IMR-90 (cell line): ENCODE results near the gene SPATS2L. TPM values are rescaled to one million over a fixed set of nuclear protein-coding genes. Genes with fewer than 3 reads are reported as not detected.

Experiments used
- ATAC-seq: fragments of 200-7000 bp; cut with Tn5 transposase; 2 replicates; pipeline ENCODE4 v1.9.1; 2020; ENCODE audit warnings: low read depth, mild to moderate bottlenecking, moderate library complexity
- BruUV-seq: library from RNA; stranded (reverse); fragments of 400-500 nt; replicated peaks from 2 replicates; lab custom pipeline; 2021; lab: Mats Ljungman, UMichigan
- CTCF ChIA-PET: fragments of 300-600 bp; formaldehyde crosslinking; extraction: SDS; loops from one replicate; lab custom pipeline; 2021; ENCODE audit warnings: antibody characterized with exemption; lab: Yijun Ruan, JAX
- POLR2A ChIA-PET: fragments of 300-600 bp; sonication (Branson Sonifier 250); formaldehyde crosslinking; loops from one replicate; lab custom pipeline; 2022; ENCODE audit warnings: antibody characterized with exemption; ENCODE audit not compliant: unreplicated experiment; lab: Charles Lee
- DNase-seq: peaks from one replicate; pipeline ENCODE4 v3.0.0; 2013
- H2AFZ ChIP-seq: replicated peaks from 2 replicates; pipeline ENCODE3; 2013; ENCODE audit warnings: low read length, mild to moderate bottlenecking; ENCODE audit not compliant: poor library complexity
- H2AK5ac ChIP-seq: 2 replicates; pipeline ENCODE4 v1.6.1; 2013; ENCODE audit warnings: low read depth, low read length, inconsistent platforms
- H2AK9ac ChIP-seq: replicated peaks from 2 replicates; pipeline ENCODE3; 2013; ENCODE audit warnings: mild to moderate bottlenecking, low read depth, low read length, moderate library complexity; ENCODE audit not compliant: poor library complexity
- H2BK120ac ChIP-seq: 2 replicates; pipeline ENCODE4 v1.6.1; 2013; ENCODE audit warnings: low read depth, low read length, inconsistent platforms
- H2BK15ac ChIP-seq: 3 replicates; pipeline ENCODE4 v1.6.1; 2013; ENCODE audit warnings: low read depth, low read length, inconsistent platforms
- H2BK20ac ChIP-seq: 2 replicates; pipeline ENCODE4 v1.6.1; 2013; ENCODE audit warnings: low read depth, mild to moderate bottlenecking, inconsistent platforms, low read length, moderate library complexity
- H2BK5ac ChIP-seq: 2 replicates; pipeline ENCODE4 v1.6.1; 2013; ENCODE audit warnings: mild to moderate bottlenecking, low read depth, low read length, inconsistent platforms; ENCODE audit not compliant: poor library complexity, severe bottlenecking
- H3K14ac ChIP-seq: replicated peaks from 2 replicates; pipeline ENCODE4 v1.6.1; 2013; ENCODE audit warnings: low read depth, low read length, inconsistent platforms
- H3K18ac ChIP-seq: 2 replicates; pipeline ENCODE4 v1.6.1; 2013; ENCODE audit warnings: low read depth, low read length, control low read depth
- H3K23ac ChIP-seq: 2 replicates; pipeline ENCODE4 v1.6.1; 2013; ENCODE audit warnings: low read depth, low read length, inconsistent platforms
- H3K27ac ChIP-seq: 2 replicates; pipeline ENCODE4 v1.5.1; 2013; ENCODE audit warnings: mild to moderate bottlenecking, control low read depth, low read length; ENCODE audit not compliant: insufficient read depth
- H3K27me3 ChIP-seq: 2 replicates; pipeline ENCODE4 v1.6.1; 2013; ENCODE audit warnings: low read length; ENCODE audit not compliant: control insufficient read depth, insufficient read depth
- H3K36me3 ChIP-seq: 2 replicates; pipeline ENCODE4 v1.6.1; 2013; ENCODE audit warnings: low read length, mixed read lengths; ENCODE audit not compliant: control insufficient read depth, insufficient read depth
- H3K4ac ChIP-seq: 2 replicates; pipeline ENCODE4 v1.6.1; 2013; ENCODE audit warnings: low read depth, low read length, inconsistent platforms
- H3K4me1 ChIP-seq: 2 replicates; pipeline ENCODE4 v1.6.1; 2013; ENCODE audit warnings: low read length, mixed read lengths; ENCODE audit not compliant: control insufficient read depth, insufficient read depth
- H3K4me2 ChIP-seq: 2 replicates; pipeline ENCODE4 v1.6.1; 2013; ENCODE audit warnings: low read depth, mild to moderate bottlenecking, control low read depth, low read length, moderate library complexity
- H3K4me3 ChIP-seq: 2 replicates; pipeline ENCODE4 v1.5.1; 2013; ENCODE audit warnings: low read depth, mild to moderate bottlenecking, control low read depth, low read length, moderate library complexity; ENCODE audit not compliant: insufficient read depth
- H3K56ac ChIP-seq: 2 replicates; pipeline ENCODE4 v1.6.1; 2013; ENCODE audit warnings: low read length, inconsistent platforms; ENCODE audit not compliant: insufficient read depth; ENCODE audit errors: extremely low read depth
- H3K79me1 ChIP-seq, 2 experiments: 2 replicates each; pipeline ENCODE4 v1.6.1; 2013; ENCODE audit warnings: low read length in 2 of 2, inconsistent platforms in 1 of 2, low read depth in 1 of 2
- H3K9ac ChIP-seq: 2 replicates; pipeline ENCODE4 v1.6.1; 2013; ENCODE audit warnings: low read depth, low read length, control low read depth
- H3K9me1 ChIP-seq: 2 replicates; pipeline ENCODE4 v1.6.1; 2013; ENCODE audit warnings: low read length, inconsistent platforms; ENCODE audit not compliant: insufficient read depth
- H3K9me3 ChIP-seq: 2 replicates; pipeline ENCODE4 v1.6.1; 2013; ENCODE audit warnings: low read length; ENCODE audit not compliant: control insufficient read depth, insufficient read depth
- H4K20me1 ChIP-seq: 2 replicates; pipeline ENCODE4 v1.6.1; 2013; ENCODE audit warnings: low read length, inconsistent platforms; ENCODE audit not compliant: insufficient read depth
- H4K5ac ChIP-seq: 2 replicates; pipeline ENCODE4 v1.6.1; 2013; ENCODE audit warnings: mild to moderate bottlenecking, low read depth, low read length, control low read depth
- H4K8ac ChIP-seq, 2 experiments: 2 replicates each; pipeline ENCODE4 v1.6.1; 2013; ENCODE audit warnings: low read depth in 2 of 2, low read length in 2 of 2, control low read depth in 1 of 2, inconsistent platforms in 1 of 2
- H4K91ac ChIP-seq: 2 replicates; pipeline ENCODE4 v1.6.1; 2013; ENCODE audit warnings: low read depth, low read length, inconsistent platforms; ENCODE audit not compliant: insufficient read depth
- CTCF ChIP-seq: conservative IDR thresholded peaks from 2 replicates; pipeline ENCODE4 v1.5.1; 2012; ENCODE audit warnings: mild to moderate bottlenecking, low read depth, low read length, improper control_type of control experiment
- FOS ChIP-seq: fragments of 150-350 bp; IDR thresholded peaks from 2 replicates; pipeline ENCODE4 v1.6.1; 2016; ENCODE audit warnings: low read depth, low read length
- USF2 ChIP-seq: fragments of 150-350 bp; IDR thresholded peaks from 2 replicates; pipeline ENCODE4 v1.6.1; 2017; ENCODE audit warnings: mild to moderate bottlenecking, antibody characterized with exemption, low read length, low read depth
- WGBS, 2 experiments: methylation state at CpG; one replicate each; pipeline versions ENCODE4 v1.1.5 to v1.1.7; 2013; ENCODE audit warnings: missing lambda C conversion rate in 2 of 2; ENCODE audit not compliant: insufficient read length in 1 of 2; ENCODE audit errors: extremely low coverage in 2 of 2; 5-methylcytosine and 5-hydroxymethylcytosine counted together
- dilution Hi-C: fragments of 300-500 bp; cut with HindIII; formaldehyde crosslinking; loops from one replicate; pipeline ENCODE4 v1.14.3; 2018; ENCODE audit warnings: low sequenced_read_pairs; ENCODE audit not compliant: unreplicated experiment
- in situ Hi-C: fragments of 300-500 bp; cut with MboI; formaldehyde crosslinking; loops from 3 replicates; pipeline ENCODE4 v1.14.3; 2019; ENCODE audit warnings: low sequenced_read_pairs, inconsistent platforms, mixed read lengths
- intact Hi-C: fragments of 100-400 bp; cut with micrococcal nuclease; formaldehyde crosslinking; loops from 2 replicates; pipeline ENCODE4 v1.10.0; 2022
- polyA plus RNA-seq, 3 experiments: library from polyadenylated mRNA; depleted of rRNA; stranded (reverse); fragments of >200 nt; gene quantifications; 2 replicates each; pipeline ENCODE4 v1.2.3, GENCODE V29; 2012; ENCODE audit warnings: low replicate concordance in 1 of 3
- total RNA-seq: library from RNA; depleted of rRNA; stranded (reverse); fragments of >200 nt; gene quantifications from 2 replicates; pipeline ENCODE4 v1.2.3, GENCODE V29; 2012

The SPATS2L gene
- total and polyA plus RNA-seq, 2 of the 4 experiments (the other 2 are of a cell fraction), result 118 to 155 TPM

GRCh38 chr2:200300638-200301314, 5.7 kb upstream of the SPATS2L start:
- H4K8ac ChIP-seq, result peak overlapping the region in 1 of 2 experiments; percentile 57; a peak in 2 of 4 replicates
- no peak overlapping the region for H2AFZ ChIP-seq
- peak overlapping the region; percentile 60; the same call in 1 of the 2 replicates for H2BK120ac ChIP-seq
- no peaks in the 10 kb centered on the region for H3K36me3 ChIP-seq
- ATAC-seq (peak; percentile 43; the same call in 1 of the 2 replicates), DNase-seq (peak; percentile 76)
- no peak overlapping the region for H4K91ac ChIP-seq
- no peaks in the 10 kb centered on the region for H3K27me3 ChIP-seq
- peak overlapping the region; percentile 82 for H3K18ac ChIP-seq
- peak overlapping the region; percentile 33 for H3K4me2 ChIP-seq
- H3K9ac ChIP-seq, result no peak overlapping the region
- H2BK15ac ChIP-seq, result peak overlapping the region; percentile 66; the same call in 1 of the 3 replicates
- H3K56ac ChIP-seq, result no peak overlapping the region
- intact Hi-C loops, result no loop called here
- peaks cover 15% of the 10 kb centered on the region; the same call in 1 of the 2 replicates for H3K9me1 ChIP-seq
- H2BK20ac ChIP-seq, result peak overlapping the region; percentile 50
- in situ Hi-C loops, result loop anchor here (10.0 kb wide), 1 partner anchor 316 kb away; no protein-coding TSS in a partner anchor
- peak overlapping the region; percentile 75; the same call in 1 of the 2 replicates for H4K5ac ChIP-seq
- peaks cover 15% of the 10 kb centered on the region for H3K4me1 ChIP-seq
- H2BK5ac ChIP-seq, result peak overlapping the region; percentile 33
- peak overlapping the region; percentile 80; the same call in 1 of the 2 replicates for H2AK5ac ChIP-seq
- ChIA-PET CTCF (interaction anchor here (0.8 kb wide), 1 partner anchor 180 kb away, joined by 4 read pairs; no protein-coding TSS in a partner anchor), POLR2A (no interaction called here)
- peaks cover 0 to 24% of the 10 kb centered on the region in 2 experiments; a peak in 2 of 4 replicates for H3K79me1 ChIP-seq
- H3K9me3 ChIP-seq, result no peaks in the 10 kb centered on the region
- H2AK9ac ChIP-seq, result no peak overlapping the region
- H4K20me1 ChIP-seq, result no peaks in the 10 kb centered on the region
- H3K4me3 ChIP-seq, result no peak overlapping the region
- BruUV-seq, result no TSS peak
- TF ChIP-seq CTCF (no peak), FOS (peak; percentile 23; the same call in 1 of the 2 replicates), USF2 (no peak)
- peak overlapping the region; percentile 58 for H3K14ac ChIP-seq
- 20% methylated on average over 2 of the region's 4 CpGs; no CpG with 5 or more reads in 1 of the 2 experiments for WGBS, 2 experiments
- peak overlapping the region; percentile 51 for H3K4ac ChIP-seq
- H3K27ac ChIP-seq, result peak overlapping the region; percentile 57; the same call in 1 of the 2 replicates
- no peak overlapping the region for H3K23ac ChIP-seq
- dilution Hi-C loops, result no loop called here
